GM15510 (cell line): ENCODE data around the gene OR52L1.

ENCODE experiments used
- POLR2A ChIP-seq: IDR thresholded peaks from 3 replicates; pipeline ENCODE4 v1.6.1; 2011; ENCODE audit warnings: borderline replicate concordance; ENCODE audit not compliant: insufficient read length; ENCODE audit errors: extremely low read depth

The OR52L1 gene

DNA sequence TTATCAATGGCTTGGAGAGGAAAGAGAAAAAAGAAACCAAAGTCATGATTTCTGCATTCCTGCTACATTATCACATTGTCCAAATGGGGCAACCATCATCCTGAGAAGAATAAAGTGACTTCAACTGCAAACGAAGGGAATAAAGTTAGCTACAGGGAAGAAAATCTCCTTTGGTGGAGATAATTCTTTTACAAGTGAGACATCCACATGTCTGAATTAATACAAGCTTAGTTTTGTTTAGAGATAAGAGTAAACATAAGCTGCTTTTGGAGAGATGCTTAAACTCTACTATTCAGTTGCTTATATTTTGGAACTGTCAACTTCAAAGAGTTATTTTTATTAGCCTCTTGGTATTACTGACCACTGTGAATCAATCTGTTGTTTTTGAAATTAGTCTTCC lies at the start of gene OR52L1:
Gene OR52L1, minus strand, starts transcription at position 101 of the 400 bp plus-strand sequence. Its CDS starts 55 bp downstream, at position 46.
- TF ChIP-seq POLR2A, result no peak

DNA sequence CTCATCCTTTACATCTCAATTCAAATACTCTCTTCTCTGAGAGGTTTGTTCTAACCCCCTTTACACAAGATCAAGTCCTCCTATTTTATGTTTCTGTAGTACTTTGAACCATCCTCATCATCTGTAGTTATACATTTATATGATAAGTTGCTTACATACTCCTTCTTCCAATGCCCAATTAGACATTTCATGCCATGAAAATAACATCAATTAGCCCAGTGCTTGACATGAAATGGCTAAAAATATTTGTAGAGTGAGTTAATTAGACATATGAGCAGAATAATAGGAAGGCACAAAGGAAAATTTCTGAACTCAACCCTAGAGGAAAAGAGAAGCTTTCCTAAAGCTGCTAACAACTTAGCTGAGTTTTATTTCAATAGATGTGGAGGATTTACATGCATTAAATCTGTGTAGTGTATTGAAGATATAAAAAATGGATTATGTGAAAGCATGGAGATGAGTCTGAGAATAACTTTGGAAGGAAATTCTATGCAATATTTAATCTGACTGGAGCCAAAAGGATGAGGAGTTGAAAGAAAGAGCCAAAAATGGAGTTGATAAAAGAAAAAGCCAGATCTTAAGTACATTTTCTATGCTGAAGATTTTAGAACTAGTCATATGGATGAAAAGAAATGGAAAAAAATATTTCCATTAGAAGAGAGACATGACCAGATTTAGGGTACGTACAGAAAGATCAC lies 44.1 kb upstream of the OR52L1 start, which contains the start of gene OR56A1:
Gene OR56A1, minus strand, starts transcription at position 51 of the 698 bp plus-strand sequence. CDS start 3,066 bp downstream, outside the sequence.
- no peak for TF ChIP-seq POLR2A

DNA sequence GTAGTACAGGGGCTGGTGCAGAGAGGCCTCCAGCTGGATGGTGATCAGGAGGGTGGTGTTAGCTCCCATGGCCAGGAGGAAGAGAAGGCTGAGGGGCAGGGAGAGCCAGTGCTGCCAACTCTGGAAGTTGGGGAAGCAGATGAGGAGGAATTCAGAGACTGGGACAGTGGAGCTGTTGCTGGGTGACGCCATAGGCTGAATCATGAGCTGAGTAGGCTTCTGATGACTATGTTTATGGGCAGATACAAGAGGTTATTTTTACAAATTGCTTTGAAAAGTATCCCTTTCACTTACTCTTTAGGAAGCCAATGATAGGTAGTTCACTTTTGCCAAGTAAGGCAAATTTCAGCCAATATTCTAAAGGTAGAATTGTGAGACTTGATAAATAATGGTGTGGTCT lies 40.7 kb upstream of the OR52L1 start:
- no peak for TF ChIP-seq POLR2A

DNA sequence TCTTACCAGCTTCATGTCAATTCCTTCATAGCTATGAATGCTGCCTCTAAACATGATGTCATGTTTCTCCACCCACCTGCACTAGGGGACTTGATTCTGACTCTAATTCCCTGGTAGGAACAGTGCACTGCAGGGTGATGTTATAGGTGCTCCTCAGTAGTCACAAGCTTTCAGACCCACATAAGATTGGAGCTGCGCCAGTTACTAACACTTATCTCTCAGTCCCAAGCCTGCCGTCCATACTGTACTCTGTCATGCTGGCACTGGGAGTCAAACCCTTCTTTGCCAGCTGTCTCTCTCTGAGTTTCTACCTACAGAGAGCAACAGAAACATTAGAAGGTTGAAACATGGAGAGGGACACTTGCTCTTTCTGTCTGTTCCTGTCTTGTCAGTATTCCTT lies 38.3 kb upstream of the OR52L1 start:
- no peak for TF ChIP-seq POLR2A

DNA sequence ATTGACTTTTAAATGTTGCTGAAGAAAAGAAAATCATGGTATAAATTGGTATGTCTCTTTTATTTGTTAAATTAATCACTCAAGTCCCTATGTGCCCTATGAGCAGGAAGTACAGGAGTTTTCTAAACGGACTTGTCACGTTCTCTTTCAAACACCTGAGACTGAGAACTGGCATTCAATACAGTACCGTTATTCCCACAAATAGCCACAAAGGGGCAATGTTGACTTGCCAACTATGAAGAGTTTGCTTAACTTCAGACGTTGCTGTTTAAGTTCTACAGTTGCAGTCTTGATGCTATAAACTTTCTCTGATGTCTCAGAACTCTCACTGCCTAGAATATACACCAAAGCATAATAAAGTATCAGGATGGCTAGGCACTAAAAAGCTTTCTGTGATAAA lies 36.2 kb upstream of the OR52L1 start:
- no peak for TF ChIP-seq POLR2A

DNA sequence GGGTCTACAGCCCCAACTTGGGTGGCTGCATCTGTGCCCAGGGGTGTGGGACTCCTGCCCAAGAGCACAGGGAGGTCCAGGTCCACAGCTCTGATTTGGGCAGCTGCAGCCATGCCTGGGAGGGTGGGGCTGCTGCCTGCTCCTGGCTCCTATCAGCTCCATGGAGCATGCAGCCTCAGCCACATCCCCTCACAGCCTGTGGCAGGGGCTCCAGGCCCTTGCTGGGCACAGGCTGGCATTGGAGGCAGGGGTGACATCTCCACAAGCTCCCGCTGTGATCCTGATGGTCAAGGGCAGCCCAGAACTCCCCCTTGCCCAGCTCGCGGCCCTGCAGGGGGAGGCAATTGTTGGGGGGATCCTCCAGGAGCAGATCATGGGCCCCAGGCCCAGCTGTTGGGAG lies 26.3 kb upstream of the OR52L1 start:
- TF ChIP-seq POLR2A, result no peak

DNA sequence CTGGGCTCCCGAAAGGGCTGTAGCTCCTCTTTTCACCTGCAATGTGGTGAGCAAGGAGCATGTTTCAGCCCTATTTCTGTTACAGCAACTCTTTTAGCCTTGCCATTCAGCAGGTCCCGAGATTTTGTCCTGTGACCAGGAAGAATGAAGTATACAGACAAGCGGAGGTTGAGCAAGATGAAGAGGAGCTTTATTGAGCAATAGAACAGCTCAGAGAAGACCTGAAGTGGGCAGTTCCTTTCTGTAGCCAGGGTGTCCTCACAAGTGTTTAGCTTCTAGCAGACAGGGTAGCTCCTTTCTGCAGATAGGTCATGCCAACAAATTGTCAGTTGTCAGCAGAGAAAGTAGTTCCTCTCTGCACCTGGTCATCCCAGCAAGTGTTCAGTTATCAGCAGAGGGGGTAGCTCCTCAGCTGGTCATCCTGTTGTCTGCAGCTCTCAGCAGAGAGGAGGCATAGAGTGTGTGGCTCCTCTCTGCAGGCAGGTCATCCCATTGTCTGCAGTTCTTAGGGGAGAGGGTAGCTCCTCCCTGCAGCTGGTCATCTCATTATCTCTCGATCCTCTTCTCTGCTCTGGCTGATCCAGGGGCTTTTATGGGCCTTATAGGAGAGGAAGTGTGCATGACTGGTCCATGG lies 25.4 kb upstream of the OR52L1 start:
- no peak for TF ChIP-seq POLR2A

DNA sequence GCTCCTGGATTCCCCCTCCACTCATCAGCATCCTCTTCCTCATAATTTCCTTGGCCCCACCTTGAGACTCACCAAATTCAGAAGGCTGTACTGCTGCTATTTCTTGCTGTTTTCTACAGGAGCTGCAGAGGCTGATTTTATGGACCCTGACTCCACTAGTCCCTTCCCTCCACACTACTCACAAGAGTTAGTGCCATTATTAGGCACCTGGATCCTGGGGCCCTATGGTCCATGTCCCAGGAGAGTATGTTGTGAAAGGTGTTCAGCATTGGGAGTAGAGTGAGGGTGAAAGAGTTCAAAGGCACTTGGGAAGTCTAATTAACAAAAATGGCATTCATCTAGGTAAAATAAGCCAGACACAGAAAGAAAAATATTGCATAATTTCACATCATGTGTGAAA lies 20.1 kb upstream of the OR52L1 start, which contains the start of gene OR56A4:
Gene OR56A4, minus strand, starts transcription at position 101 of the 400 bp plus-strand sequence. CDS start 3,954 bp downstream, outside the sequence.
- no peak for TF ChIP-seq POLR2A

DNA sequence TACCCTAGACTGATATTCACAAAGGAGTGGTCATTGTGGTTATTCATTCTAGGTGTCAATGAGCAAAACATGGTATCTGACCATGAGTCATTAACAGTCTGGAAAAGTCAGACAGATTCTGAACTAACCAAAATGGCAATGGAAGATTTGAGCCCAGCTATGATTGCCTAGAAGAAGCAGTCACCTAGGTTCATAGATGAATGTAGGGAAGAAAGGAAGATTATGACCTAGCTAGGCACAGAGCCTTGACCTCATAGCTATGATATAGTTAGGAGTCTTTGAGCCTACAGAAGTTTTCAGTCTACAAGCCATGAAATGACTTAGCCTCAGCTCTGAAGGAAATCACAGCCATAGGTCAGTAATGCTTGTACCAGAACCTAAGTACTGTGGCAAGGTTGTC lies 19.6 kb upstream of the OR52L1 start:
- no peak for TF ChIP-seq POLR2A

DNA sequence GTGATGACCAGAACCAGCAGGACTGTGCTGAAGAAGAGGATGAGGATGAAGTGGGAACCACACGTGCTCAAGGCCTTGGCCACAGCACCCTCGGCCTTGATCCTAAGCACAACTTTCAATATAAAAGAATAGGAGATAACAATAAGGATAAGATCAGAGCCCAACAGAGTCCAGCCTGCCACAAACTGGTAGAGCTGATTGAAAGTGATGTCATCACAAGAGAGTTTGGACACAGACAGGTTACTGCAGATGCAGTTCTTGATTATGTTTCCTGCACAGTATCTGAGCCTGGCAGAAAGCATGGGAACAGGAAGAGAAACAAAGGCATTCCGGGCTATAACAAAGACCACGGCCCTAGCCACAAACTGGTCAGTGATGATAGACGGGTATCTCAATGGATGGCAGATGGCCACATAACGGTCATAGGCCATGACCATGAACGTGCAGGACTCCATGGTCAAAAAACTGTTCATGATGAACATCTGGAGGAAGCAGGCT lies 15.5 kb upstream of the OR52L1 start:
- TF ChIP-seq POLR2A, result no peak

DNA sequence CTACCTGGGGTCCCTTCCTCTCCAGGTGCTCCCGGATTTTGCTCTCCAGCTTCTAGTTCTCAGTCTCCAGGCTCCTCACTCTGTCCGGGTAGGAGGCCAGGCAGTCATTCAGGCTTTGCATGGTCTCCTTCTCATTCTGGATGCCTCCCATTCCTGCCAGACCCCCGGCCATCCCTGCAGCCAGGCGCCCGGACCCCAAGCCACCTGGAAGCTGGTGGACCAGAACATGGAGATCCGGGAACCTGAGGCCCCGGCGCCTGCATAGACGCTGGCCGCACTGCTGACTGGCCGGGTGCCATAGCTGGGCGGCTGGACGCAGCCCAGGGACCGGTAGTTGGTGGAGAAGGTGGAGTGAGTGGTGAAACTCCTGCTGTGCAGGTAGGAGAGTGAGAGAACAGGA lies 8.0 kb upstream of the OR52L1 start:
- no peak for TF ChIP-seq POLR2A

DNA sequence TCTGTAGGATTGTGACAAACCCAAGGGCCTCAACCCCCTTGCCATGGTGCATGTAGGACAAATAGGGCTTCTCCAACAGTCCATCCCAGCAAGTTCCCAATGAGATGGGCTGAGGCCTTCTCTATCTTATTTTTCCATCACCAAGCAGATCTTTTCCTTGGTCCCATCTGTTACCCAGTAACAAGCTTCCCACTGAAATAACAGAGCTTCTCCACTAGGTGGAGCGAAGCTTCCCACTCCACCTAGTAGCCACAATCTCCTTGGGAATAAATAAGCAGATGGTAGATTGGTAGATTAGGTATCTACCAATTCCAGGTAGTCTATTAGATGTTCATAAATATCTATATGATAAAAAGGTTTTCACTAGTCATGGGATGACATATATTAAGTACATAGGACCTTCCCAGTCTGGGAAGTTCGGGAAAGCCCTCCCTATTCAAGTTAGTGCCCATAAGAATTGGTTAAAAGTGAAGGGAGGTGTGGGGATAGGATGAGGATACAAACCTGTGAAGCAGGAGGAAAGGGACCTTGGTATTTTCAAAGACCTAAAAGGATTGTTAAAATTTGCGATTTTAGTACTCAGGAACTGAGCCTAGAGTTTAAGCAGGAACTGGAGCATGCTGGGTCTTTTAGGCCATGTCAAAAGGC lies 5.9 kb upstream of the OR52L1 start:
- TF ChIP-seq POLR2A, result no peak

DNA sequence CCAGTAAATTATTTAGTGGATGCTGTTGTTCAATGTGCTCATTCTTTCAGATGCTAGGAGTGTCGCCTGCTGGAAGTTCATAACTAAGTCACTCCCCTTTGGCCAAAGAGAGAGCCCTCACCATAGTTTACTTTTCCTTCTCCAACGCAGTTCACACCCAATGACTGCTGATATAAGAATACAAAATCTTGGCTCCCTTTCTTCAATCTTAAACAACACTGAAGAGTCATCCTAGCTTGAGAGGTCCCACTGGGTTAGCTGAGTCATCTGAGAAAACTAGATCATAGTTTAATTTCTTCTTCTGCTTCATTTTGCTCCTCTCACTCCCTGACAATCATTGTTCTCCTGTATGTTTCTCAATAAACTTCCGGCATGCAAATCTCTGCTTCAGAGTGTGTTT lies 5.4 kb upstream of the OR52L1 start:
- no peak for TF ChIP-seq POLR2A

DNA sequence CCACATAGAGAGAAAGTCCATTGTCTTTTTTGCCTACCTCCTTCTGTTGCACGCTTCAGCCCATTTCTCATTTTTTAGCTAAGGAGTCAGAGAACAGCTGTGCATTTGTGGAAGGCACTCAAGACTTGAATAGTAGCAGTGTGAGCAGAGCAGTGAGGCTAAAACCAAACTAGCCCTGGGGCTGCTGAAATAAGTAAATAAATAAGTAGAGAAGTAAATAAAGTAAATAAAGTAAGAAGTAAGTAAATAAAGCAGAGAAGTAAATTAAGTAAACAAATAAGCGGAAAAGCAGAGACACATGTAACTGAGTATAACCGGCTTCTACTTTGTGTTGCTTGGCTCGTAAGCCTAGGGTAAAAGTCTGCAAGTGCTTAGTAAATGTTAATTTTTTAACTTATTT lies 2.4 kb upstream of the OR52L1 start:
- TF ChIP-seq POLR2A, result no peak

DNA sequence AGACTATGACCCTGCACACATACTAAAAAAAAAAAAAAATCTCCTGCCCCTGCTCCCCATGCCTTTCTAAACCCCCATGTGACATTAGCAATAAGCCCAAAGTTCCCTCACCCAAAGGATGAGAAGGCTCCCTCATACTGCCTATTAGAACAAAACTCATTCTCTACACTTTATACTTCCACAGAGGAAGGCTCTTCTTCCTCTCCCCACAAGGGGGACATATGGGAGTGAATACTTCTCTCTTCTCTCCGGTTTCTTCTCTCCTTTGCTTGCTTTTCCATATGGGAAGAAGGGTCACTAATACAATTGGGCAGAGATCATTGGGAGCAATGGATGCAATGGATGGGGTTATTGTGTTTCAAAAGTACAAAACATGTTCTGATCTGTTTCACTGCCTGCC lies 3.3 kb downstream of the OR52L1 start:
- no peak for TF ChIP-seq POLR2A
